Hematopoietic multipotent progenitor cell treated with erythropoietin and hydrocortisone succinate and interleukin-3 and kit ligand, for 6 days (in vitro differentiated cells): ENCODE results near the gene PAK1IP1.
"Not testable (repeated sequence)": the region's sequence is repeated elsewhere in the genome, so short reads cannot be mapped to it uniquely, and the experiment has no call there.

Experiments
- DNase-seq: peaks from one replicate; pipeline ENCODE4 v3.0.0-alpha.2; 2015

Gene PAK1IP1

GRCh38 chr6:10694302-10695085 lies at the start of gene PAK1IP1, which contains the start of gene C6orf52:
PAK1IP1 (plus strand) TSS chr6:10694972; CDS start chr6:10694986, 14 bp downstream.
C6orf52 (minus strand) TSS chr6:10694616; CDS start chr6:10687550, 7,066 bp downstream.
- DNase-seq = peak; percentile 98

- peak; percentile 38 for DNase-seq
Measured at GRCh38 chr6:10655508-10656055, 39.2 kb upstream of the PAK1IP1 start.

- DNase-seq = no peak
Measured at GRCh38 chr6:10658910-10659698, 35.7 kb upstream of the PAK1IP1 start.

GRCh38 chr6:10659699-10660348 lies 34.9 kb upstream of the PAK1IP1 start:
- no peak for DNase-seq

GRCh38 chr6:10660431-10661191 lies 34.2 kb upstream of the PAK1IP1 start:
- DNase-seq = not testable (repeated sequence)

GRCh38 chr6:10662207-10662606 lies 32.6 kb upstream of the PAK1IP1 start:
- no peak for DNase-seq

- DNase-seq = no peak
Measured at GRCh38 chr6:10662742-10663141, 32.0 kb upstream of the PAK1IP1 start.

GRCh38 chr6:10665595-10665994 lies 29.2 kb upstream of the PAK1IP1 start:
- not testable (repeated sequence) for DNase-seq

GRCh38 chr6:10668126-10668917 lies 26.4 kb upstream of the PAK1IP1 start:
- no peak for DNase-seq

GRCh38 chr6:10676403-10676802 lies 18.4 kb upstream of the PAK1IP1 start:
- DNase-seq = no peak

- DNase-seq = no peak
Measured at GRCh38 chr6:10678456-10678855, 16.3 kb upstream of the PAK1IP1 start.

- no peak for DNase-seq
Measured at GRCh38 chr6:10681795-10682194, 13.0 kb upstream of the PAK1IP1 start.

GRCh38 chr6:10682355-10682988 lies 12.3 kb upstream of the PAK1IP1 start:
- DNase-seq = peak; percentile 43

- DNase-seq = no peak
Measured at GRCh38 chr6:10684618-10685017, 10.2 kb upstream of the PAK1IP1 start.

GRCh38 chr6:10685092-10685915 lies 9.5 kb upstream of the PAK1IP1 start:
- peak; percentile 67 for DNase-seq

GRCh38 chr6:10686901-10687300 lies 7.9 kb upstream of the PAK1IP1 start:
- no peak for DNase-seq

GRCh38 chr6:10687582-10687981 lies 7.2 kb upstream of the PAK1IP1 start:
- no peak for DNase-seq

GRCh38 chr6:10690651-10691445 lies 3.9 kb upstream of the PAK1IP1 start:
- no peak for DNase-seq

GRCh38 chr6:10692965-10693538 lies 1.7 kb upstream of the PAK1IP1 start:
- peak; percentile 48 for DNase-seq
